OCI-LY7 (cell line): Measurements from ENCODE around the gene C16orf92.

Source experiments
- CTCF ChIP-seq: fragments of 200-600 bp; sonication (generic); conservative IDR thresholded peaks from 2 replicates; pipeline ENCODE4 v1.5.1; 2014; ENCODE audit warnings: mild to moderate bottlenecking, antibody characterized with exemption, low read length, moderate library complexity, mixed read lengths
- EZH2phosphoT487 ChIP-seq: fragments of 200-600 bp; sonication (generic); IDR thresholded peaks from 2 replicates; pipeline ENCODE4 v1.6.1; 2018; ENCODE audit warnings: low read depth, borderline replicate concordance, mild to moderate bottlenecking, mixed run types, antibody characterized with exemption, low read length, moderate library complexity, mixed read lengths

GRCh38 chr16:29986231-29986630, 36.8 kb upstream of the C16orf92 start:
- TF ChIP-seq CTCF (no peak), EZH2phosphoT487 (no peak)
